ENCODE data around the gene MMP24OS.

MMP24OS gene

DNA sequence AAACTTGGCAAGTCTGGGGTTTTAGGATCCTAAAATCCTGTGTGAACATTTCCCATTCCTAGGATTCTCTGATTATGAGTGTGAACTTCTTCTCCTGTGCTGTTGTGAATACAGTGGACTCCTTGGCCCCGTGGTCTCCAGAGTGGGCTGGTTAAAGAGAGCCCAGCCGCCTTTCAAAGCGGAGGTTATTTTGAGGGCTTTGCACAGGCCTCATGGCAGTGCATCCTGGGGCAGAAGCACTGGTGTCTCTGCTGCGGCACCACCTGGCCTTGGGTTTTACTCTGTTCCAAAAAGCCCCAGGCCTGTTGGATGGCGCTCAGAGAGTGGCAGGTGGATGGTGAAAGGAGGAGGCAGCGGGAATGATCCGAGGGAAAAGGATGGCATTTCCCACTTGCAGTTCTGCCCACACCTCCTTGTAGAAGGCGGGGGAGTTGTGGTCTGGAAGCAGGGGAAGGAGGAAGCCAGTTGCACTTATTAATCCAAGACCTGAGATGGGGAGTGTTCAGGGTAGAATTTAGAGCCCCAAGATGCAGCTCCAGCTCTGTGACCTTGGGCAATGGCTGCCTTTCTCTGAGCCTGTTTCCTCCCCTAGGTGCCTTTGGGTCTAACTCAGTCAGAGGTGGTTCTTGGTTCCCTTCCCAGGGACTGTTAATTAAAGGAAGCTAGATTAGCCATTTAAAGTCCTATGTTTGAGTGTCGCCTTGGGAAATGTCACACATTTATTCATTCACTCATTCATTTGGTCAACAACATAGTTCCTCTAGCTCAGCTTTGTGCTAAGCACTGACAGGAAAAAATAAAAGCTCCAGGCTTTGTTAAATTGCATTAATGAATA is 29.1 kb downstream of the MMP24OS start:
- no peak for DNase-seq
- TF ChIP-seq GATA1 (IDR thresholded peaks at IDR 0.05; ENCODE audit: low read depth, low read length) (no peak), POLR2A (IDR thresholded peaks at IDR 0.05; ENCODE audit: low read length) (no peak)

DNA sequence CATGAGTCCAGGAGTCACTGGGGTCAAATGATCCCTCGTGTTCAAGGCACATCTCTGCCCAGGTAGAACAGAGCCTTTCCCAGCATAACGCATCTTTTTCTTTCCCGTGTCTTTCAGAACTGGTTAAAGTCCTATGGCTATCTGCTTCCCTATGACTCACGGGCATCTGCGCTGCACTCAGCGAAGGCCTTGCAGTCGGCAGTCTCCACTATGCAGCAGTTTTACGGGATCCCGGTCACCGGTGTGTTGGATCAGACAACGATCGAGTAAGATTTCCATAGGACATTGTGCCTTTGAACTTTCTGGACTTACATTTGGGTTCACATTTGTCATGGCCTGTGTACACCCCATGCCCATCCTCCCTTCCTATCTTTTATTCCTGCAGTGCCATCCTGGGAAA is 31.2 kb downstream of the MMP24OS start:
- TF ChIP-seq POLR2A (IDR thresholded peaks at IDR 0.05; ENCODE audit: low read length) = no peak
- no peak for TF ChIP-seq GATA1 (IDR thresholded peaks at IDR 0.05; ENCODE audit: low read depth, low read length)
- DNase-seq = no peak

DNA sequence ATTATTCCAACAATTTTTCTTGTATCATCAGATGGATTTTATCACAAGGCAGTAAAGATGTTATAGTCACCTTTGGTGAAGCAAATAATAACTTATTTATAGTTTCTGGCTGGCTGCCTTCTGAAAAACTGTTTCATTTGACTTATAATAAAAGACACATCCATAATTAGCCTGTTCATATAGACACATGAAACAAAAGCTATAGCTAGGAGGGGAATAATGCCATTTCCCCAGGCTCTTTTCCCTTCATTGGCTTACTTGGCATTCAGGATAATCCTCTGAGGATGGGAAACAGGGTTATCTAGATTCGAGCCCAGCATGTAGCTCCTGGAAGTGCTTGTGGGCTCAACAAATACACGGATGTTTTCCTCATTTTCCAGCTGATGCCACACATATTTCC is 33.9 kb downstream of the MMP24OS start:
- no peak for TF ChIP-seq POLR2A (IDR thresholded peaks at IDR 0.05; ENCODE audit: low read length)
- no peak for TF ChIP-seq GATA1 (IDR thresholded peaks at IDR 0.05; ENCODE audit: low read depth, low read length)
- DNase-seq = no peak

DNA sequence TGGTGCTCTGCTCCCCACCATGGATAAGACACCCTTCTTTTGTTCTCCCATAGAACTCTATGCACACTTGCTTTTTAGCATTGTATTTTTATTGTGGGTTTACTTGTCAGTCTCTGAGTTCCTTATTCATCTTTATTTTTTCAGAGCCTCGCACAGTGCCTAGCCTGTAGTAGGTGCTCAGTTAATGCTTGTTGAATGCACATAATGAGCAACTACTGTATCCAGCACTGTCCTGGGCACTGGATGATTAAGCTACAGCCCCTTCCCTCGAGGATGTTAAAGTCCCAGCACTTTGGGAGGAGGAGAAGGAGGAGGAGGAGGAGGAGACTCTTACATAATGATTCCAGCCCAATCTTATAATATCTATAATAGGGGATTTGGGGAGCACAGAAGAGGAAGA is 34.6 kb downstream of the MMP24OS start:
- DNase-seq = no peak
- no peak for TF ChIP-seq POLR2A (IDR thresholded peaks at IDR 0.05; ENCODE audit: low read length)
- TF ChIP-seq GATA1 (IDR thresholded peaks at IDR 0.05; ENCODE audit: low read depth, low read length) = no peak

DNA sequence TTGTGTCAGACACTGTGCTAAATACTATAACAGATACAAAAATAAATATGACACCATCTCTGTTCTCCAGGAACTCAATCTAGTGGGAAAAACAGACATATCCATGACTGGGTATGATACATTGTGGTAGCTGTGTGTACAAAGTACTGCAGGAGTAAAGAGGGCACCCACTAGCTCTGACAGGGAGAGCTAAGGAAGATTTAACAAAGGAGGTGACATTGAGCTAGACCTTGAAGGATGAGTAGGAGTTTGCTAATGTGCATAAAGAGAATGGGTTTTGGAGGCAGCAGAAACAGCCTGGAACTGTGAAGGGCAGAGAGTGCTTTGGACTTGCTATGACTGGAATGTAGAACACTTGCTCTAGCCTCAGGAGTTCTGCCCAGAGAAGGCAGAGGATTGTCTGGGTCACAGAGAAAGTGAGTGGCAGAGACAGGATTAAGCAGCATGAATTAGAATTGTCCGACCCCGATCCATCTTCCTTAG is 37.1 kb downstream of the MMP24OS start:
- TF ChIP-seq POLR2A (IDR thresholded peaks at IDR 0.05; ENCODE audit: low read length) = no peak
- TF ChIP-seq GATA1 (IDR thresholded peaks at IDR 0.05; ENCODE audit: low read depth, low read length) = no peak
- DNase-seq = no peak

DNA sequence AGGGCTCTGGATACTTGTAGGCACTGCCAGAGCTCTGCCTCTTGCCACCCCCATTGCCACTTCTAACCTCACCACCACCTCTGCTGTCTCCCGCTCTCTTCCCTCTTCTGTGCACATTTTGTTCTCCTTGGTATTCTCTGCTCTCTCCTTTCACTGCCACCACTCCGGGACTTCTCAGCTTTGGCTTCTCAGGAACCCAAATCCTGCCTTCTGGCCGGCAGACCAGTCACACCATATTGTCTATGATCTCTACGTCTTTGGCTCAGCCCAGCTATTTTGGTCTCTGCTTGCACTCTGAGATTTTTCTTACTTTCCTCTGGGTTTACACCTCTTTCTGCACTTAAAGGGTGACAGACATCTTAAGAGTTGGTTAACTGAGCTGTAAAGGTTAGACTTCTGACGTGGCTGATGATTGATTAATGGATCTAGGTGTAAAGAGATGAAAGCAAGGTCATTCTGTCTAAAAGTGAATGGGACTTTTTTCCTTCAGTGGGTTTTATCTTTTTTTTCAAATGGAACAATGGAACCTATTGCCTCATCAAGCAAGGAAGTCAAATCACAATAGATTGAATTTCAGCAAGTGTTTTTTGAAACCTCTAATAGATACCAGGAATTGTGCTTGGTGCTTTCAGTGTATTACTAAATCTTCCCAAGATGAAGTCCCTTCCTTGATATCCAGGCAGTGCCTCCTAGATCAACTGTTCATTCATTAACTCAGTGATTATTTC is 37.7 kb downstream of the MMP24OS start:
- no peak for TF ChIP-seq POLR2A (IDR thresholded peaks at IDR 0.05; ENCODE audit: low read length)
- no peak for TF ChIP-seq GATA1 (IDR thresholded peaks at IDR 0.05; ENCODE audit: low read depth, low read length)

DNA sequence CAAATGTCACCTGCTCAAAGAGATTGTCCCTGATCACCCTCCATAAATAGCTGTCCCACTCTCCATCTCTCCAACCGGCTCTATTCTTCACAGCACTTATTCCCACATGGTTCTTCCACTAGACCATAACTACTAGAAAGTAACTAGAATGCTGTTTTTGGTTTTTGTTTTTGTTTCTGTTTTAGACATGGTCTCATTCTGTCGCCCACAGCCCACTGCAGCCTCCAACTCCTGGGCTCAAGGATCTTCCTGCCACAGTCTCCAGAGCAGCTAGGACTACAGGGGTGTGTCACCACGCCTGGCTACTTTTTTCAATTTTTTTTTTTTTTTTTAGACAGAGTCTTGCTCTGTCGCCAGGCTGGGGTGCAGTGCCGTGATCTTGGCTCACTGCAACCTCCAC is 39.2 kb downstream of the MMP24OS start:
- no peak for DNase-seq
- TF ChIP-seq GATA1 (IDR thresholded peaks at IDR 0.05; ENCODE audit: low read depth, low read length) (no peak), POLR2A (IDR thresholded peaks at IDR 0.05; ENCODE audit: low read length) (no peak)

More for the DNA sequence above, 37.7 kb downstream of the MMP24OS start:
- no peak for DNase-seq

DNA sequence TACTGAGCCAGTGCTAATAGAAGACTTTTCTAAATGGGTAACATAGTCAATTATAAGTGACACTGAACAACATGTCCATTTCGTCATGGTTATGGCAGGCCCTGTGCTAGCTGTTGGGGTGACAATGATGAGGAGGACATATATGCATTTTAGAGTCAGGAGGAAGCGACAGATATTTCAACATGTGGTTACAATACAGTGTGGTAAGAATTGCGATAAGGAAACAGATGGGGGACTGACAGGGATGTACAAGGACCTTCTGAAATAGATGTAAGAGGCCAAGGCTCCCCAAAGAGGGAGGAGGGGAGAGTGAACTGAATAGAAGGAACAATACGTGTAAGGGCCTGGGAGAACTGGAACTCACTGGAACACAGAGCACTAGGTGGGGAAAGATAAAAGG is 39.8 kb downstream of the MMP24OS start:
- no peak for DNase-seq

DNA sequence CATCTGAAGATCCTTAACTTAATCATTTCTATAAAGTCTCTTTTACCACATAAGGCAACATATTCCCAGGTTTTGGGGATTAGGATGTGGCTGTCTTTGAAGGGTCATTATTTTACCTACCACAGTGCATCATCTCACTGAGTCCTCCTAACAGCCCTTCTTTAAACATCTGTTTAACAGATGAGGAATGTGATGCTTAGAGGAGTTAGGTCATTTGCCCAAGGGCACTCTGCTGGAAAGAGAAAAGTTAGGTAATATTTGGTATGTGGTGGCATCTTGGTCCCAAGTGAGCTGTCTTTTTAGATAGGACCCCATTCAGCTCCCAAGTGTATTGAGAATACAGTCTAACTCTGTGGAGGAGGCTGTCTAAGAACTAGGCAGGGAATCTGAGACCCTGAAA is 40.4 kb downstream of the MMP24OS start:
- TF ChIP-seq POLR2A (IDR thresholded peaks at IDR 0.05; ENCODE audit: low read length) (no peak), GATA1 (IDR thresholded peaks at IDR 0.05; ENCODE audit: low read depth, low read length) (no peak)
- DNase-seq = no peak

More for the DNA sequence above, 39.8 kb downstream of the MMP24OS start:
- TF ChIP-seq GATA1 (IDR thresholded peaks at IDR 0.05; ENCODE audit: low read depth, low read length) (no peak), POLR2A (IDR thresholded peaks at IDR 0.05; ENCODE audit: low read length) (no peak)

DNA sequence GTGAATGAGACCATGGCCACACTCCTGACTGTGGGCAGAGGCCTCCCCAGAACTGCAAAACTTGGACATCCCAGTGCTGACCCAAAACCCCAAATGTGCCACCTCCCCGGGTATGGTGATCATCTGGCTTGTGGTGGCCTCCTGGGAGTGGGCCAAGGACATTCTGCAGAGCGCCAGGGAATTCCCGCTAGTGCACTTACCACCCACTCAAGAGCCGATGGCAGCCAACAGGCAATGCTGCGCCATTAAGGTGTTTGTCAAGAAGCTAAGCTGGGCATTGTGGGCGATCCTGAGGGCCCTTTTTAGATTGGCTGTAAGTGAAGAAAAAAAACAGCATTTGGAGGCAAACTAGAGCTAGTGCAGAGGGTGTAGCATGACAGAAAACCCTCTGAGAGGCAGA is 42.0 kb downstream of the MMP24OS start:
- DNase-seq = no peak
- TF ChIP-seq POLR2A (IDR thresholded peaks at IDR 0.05; ENCODE audit: low read length) (no peak), GATA1 (IDR thresholded peaks at IDR 0.05; ENCODE audit: low read depth, low read length) (no peak)

DNA sequence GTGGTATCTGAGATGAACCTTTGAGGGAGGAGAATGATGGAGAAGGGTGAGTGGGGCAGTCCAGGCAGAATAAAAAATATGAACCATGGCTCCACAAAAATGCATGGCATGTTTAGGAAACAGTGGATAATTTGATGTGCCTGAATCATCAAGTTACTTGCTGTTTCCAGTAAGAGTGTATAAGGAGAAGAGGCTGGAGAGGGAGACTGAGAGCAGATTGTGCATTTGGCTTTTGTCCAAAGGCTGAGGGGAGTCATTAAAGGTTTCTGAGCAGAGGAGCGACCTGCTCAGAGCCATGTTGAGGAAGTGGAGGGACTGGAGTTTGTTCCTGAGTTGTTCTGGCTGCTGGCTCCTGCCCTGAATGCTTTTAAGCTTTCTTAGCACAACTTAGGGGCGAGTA is 45.3 kb downstream of the MMP24OS start:
- TF ChIP-seq POLR2A (IDR thresholded peaks at IDR 0.05; ENCODE audit: low read length) (no peak), GATA1 (IDR thresholded peaks at IDR 0.05; ENCODE audit: low read depth, low read length) (no peak)
- no peak for DNase-seq

DNA sequence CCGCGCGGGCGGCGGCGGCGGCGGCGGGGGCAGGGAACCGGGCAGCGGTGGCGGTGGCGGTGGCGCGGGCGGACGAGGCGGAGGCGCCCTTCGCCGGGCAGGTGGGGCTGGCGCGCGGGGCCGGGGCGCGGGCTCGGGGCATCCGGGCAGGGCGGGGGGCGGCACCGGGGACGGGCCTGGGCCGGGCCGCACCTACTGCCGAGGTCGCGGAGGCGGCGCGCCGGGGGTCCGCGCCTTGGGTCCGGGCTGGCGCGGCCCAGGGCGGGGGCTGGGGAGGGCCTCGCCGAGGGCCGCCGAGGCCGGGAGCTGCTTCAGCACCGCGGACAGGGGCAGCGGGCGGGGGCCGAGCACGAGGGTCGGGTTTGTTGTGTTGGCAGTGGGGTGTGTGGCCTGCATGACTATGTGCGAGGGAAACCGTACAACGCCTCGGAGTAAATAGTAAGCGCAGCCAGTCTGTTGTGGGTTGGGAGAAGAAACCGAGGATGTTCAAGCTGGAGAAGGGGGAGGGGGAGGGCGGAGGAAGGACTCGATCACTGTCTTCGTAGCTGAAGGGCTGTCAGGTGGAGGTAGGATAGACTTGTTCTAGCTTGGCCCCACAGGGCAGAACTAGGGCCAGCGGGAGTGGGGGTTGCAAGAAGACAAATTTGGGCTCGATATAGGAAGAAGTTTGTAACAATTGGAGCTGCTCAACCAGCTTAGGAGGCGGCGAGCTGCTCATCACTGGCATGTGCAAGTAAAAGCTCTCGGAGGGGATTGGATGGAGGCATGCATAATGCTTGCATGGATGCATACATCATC is 50.8 kb downstream of the MMP24OS start:
- TF ChIP-seq POLR2A (IDR thresholded peaks at IDR 0.05; ENCODE audit: low read length) (no peak), GATA1 (IDR thresholded peaks at IDR 0.05; ENCODE audit: low read depth, low read length) (no peak)
- peak; percentile 56 to 64 for DNase-seq
